ENCODE results near the gene ROS1.

The ROS1 gene

GRCh38 chr6:117399924-117400323 is 25.8 kb downstream of the ROS1 start:
- no peaks in the 10 kb centered on the region for H3K79me1 ChIP-seq (replicated peaks; ENCODE audit: low read length, poor library complexity, severe bottlenecking)

GRCh38 chr6:117399126-117399525 is 26.6 kb downstream of the ROS1 start:
- Histone ChIP-seq H2BK120ac (ENCODE audit: low read depth, low read length) (no peak overlapping the region), H3K4me2 (ENCODE audit: low read length, poor library complexity, severe bottlenecking) (no peak overlapping the region), H3K14ac (ENCODE audit: low read length in 2 of 2) (no peak overlapping the region), H3K9ac (ENCODE audit: low read length) (no peak overlapping the region), H4K8ac (ENCODE audit: low read length) (no peak overlapping the region), H2BK5ac (ENCODE audit: low read depth, low read length, poor library complexity, severe bottlenecking) (no peak overlapping the region), H3K79me1 (replicated peaks; ENCODE audit: low read length, poor library complexity, severe bottlenecking) (no peaks in the 10 kb centered on the region), H3K18ac (ENCODE audit: low read depth in 1 of 2, low read length in 2 of 2) (no peak overlapping the region), H2BK12ac (ENCODE audit: low read length in 2 of 2) (no peak overlapping the region), H3K23ac (ENCODE audit: low read length in 2 of 2) (no peak overlapping the region), H4K91ac (ENCODE audit: low read length) (no peak overlapping the region), H3K27me3 (ENCODE audit: control insufficient read depth in 1 of 2, insufficient read depth in 1 of 2, low read length in 2 of 2) (no peaks in the 10 kb centered on the region), H2AFZ (ENCODE audit: low read depth, low read length) (no peak overlapping the region), H2AK5ac (ENCODE audit: low read length, severe bottlenecking) (no peak overlapping the region), H2BK15ac (ENCODE audit: low read depth, poor library complexity, severe bottlenecking) (no peak overlapping the region), H3K4me3 (ENCODE audit: insufficient read depth in 1 of 2, low read depth in 1 of 2, low read length in 2 of 2) (no peak overlapping the region), H3K9me3 (ENCODE audit: control insufficient read depth, low read length) (no peaks in the 10 kb centered on the region), H3K4me1 (ENCODE audit: control insufficient read depth, insufficient read depth, low read depth, low read length) (no peaks in the 10 kb centered on the region), H3K36me3 (ENCODE audit: control insufficient read depth in 1 of 2, insufficient read depth in 2 of 2, low read depth in 1 of 2, low read length in 2 of 2) (no peaks in the 10 kb centered on the region), H3K27ac (ENCODE audit: low read length, poor library complexity, severe bottlenecking) (no peak overlapping the region), H3K4ac (ENCODE audit: low read depth in 1 of 2, low read length in 2 of 2) (no peak overlapping the region)
- 95% methylated on average over 5 of the region's 5 CpGs for WGBS
- no peak for DNase-seq

More at GRCh38 chr6:117399924-117400323, 25.8 kb downstream of the ROS1 start:
- H4K8ac ChIP-seq (ENCODE audit: low read length) = no peak overlapping the region
- H2AFZ ChIP-seq (ENCODE audit: low read depth, low read length) = no peak overlapping the region
- no peak overlapping the region for H3K9ac ChIP-seq (ENCODE audit: low read length)
- H3K23ac ChIP-seq (ENCODE audit: low read length in 2 of 2) = no peak overlapping the region
- no peak overlapping the region for H2BK5ac ChIP-seq (ENCODE audit: low read depth, low read length, poor library complexity, severe bottlenecking)
- no CpG with 5 or more reads among the region's 1 CpG for WGBS
- no peak overlapping the region for H3K4me3 ChIP-seq (ENCODE audit: insufficient read depth in 1 of 2, low read depth in 1 of 2, low read length in 2 of 2)
- H2BK120ac ChIP-seq (ENCODE audit: low read depth, low read length) = no peak overlapping the region
- H3K4me1 ChIP-seq (ENCODE audit: control insufficient read depth, insufficient read depth, low read depth, low read length) = no peaks in the 10 kb centered on the region
- H3K36me3 ChIP-seq (ENCODE audit: control insufficient read depth in 1 of 2, insufficient read depth in 2 of 2, low read depth in 1 of 2, low read length in 2 of 2) = no peaks in the 10 kb centered on the region
- H4K91ac ChIP-seq (ENCODE audit: low read length) = no peak overlapping the region
- H3K4ac ChIP-seq (ENCODE audit: low read depth in 1 of 2, low read length in 2 of 2) = no peak overlapping the region
- no peak overlapping the region for H2AK5ac ChIP-seq (ENCODE audit: low read length, severe bottlenecking)
- H3K18ac ChIP-seq (ENCODE audit: low read depth in 1 of 2, low read length in 2 of 2) = no peak overlapping the region
- no peak overlapping the region for H2BK15ac ChIP-seq (ENCODE audit: low read depth, poor library complexity, severe bottlenecking)
- no peak overlapping the region for H3K4me2 ChIP-seq (ENCODE audit: low read length, poor library complexity, severe bottlenecking)
- H2BK12ac ChIP-seq (ENCODE audit: low read length in 2 of 2) = no peak overlapping the region
- no peak overlapping the region for H3K14ac ChIP-seq (ENCODE audit: low read length in 2 of 2)
- peak; percentile 13 for DNase-seq
- no peaks in the 10 kb centered on the region for H3K27me3 ChIP-seq (ENCODE audit: control insufficient read depth in 1 of 2, insufficient read depth in 1 of 2, low read length in 2 of 2)
- H3K27ac ChIP-seq (ENCODE audit: low read length, poor library complexity, severe bottlenecking) = no peak overlapping the region
- no peaks in the 10 kb centered on the region for H3K9me3 ChIP-seq (ENCODE audit: control insufficient read depth, low read length)

- no peak overlapping the region for H3K18ac ChIP-seq (ENCODE audit: low read depth in 1 of 2, low read length in 2 of 2)
- H2BK120ac ChIP-seq (ENCODE audit: low read depth, low read length) = no peak overlapping the region
- DNase-seq = peak; percentile 3
- H3K4me2 ChIP-seq (ENCODE audit: low read length, poor library complexity, severe bottlenecking) = no peak overlapping the region
- H3K79me1 ChIP-seq (replicated peaks; ENCODE audit: low read length, poor library complexity, severe bottlenecking) = no peaks in the 10 kb centered on the region
- no peaks in the 10 kb centered on the region for H3K27me3 ChIP-seq (ENCODE audit: control insufficient read depth in 1 of 2, insufficient read depth in 1 of 2, low read length in 2 of 2)
- no peak overlapping the region for H2AK5ac ChIP-seq (ENCODE audit: low read length, severe bottlenecking)
- no peaks in the 10 kb centered on the region for H3K4me1 ChIP-seq (ENCODE audit: control insufficient read depth, insufficient read depth, low read depth, low read length)
- H2BK5ac ChIP-seq (ENCODE audit: low read depth, low read length, poor library complexity, severe bottlenecking) = no peak overlapping the region
- H4K91ac ChIP-seq (ENCODE audit: low read length) = no peak overlapping the region
- peak overlapping the region in 1 of 2 experiments; percentile 11 for H2BK12ac ChIP-seq (ENCODE audit: low read length in 2 of 2)
- H3K4ac ChIP-seq (ENCODE audit: low read depth in 1 of 2, low read length in 2 of 2) = no peak overlapping the region
- no peak overlapping the region for H3K9ac ChIP-seq (ENCODE audit: low read length)
- H4K8ac ChIP-seq (ENCODE audit: low read length) = no peak overlapping the region
- H3K14ac ChIP-seq (ENCODE audit: low read length in 2 of 2) = no peak overlapping the region
- no peaks in the 10 kb centered on the region for H3K9me3 ChIP-seq (ENCODE audit: control insufficient read depth, low read length)
- H2BK15ac ChIP-seq (ENCODE audit: low read depth, poor library complexity, severe bottlenecking) = no peak overlapping the region
- no peak overlapping the region for H3K27ac ChIP-seq (ENCODE audit: low read length, poor library complexity, severe bottlenecking)
- H2AFZ ChIP-seq (ENCODE audit: low read depth, low read length) = no peak overlapping the region
- 68% methylated on average over 2 of the region's 3 CpGs for WGBS
- no peak overlapping the region for H3K4me3 ChIP-seq (ENCODE audit: insufficient read depth in 1 of 2, low read depth in 1 of 2, low read length in 2 of 2)
- no peaks in the 10 kb centered on the region for H3K36me3 ChIP-seq (ENCODE audit: control insufficient read depth in 1 of 2, insufficient read depth in 2 of 2, low read depth in 1 of 2, low read length in 2 of 2)
- no peak overlapping the region for H3K23ac ChIP-seq (ENCODE audit: low read length in 2 of 2)
These were observed 28.1 kb downstream of the ROS1 start for GRCh38 chr6:117397536-117398227.

DNA sequence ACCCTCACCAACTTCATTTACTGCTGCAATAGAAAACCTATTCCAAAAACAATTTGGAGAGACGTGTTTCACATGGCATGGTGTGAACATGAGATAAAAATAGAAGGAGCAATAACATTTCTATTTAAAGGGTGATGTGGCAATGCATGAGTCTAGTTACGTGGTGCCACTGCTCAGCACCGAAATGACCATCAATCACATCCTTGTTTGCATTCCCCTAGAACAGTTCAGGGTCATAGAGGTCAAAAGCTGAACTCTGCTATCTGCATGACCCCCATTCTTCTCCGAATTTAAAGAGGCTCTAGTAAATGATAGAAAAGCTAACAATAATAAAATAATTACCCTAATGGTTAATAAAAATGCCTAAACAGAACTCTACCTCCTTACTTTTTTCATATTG is 29.5 kb downstream of the ROS1 start:
- H3K79me1 ChIP-seq (replicated peaks; ENCODE audit: low read length, poor library complexity, severe bottlenecking) = no peaks in the 10 kb centered on the region
- H2BK15ac ChIP-seq (ENCODE audit: low read depth, poor library complexity, severe bottlenecking) = no peak overlapping the region
- no peak overlapping the region for H3K4me3 ChIP-seq (ENCODE audit: insufficient read depth in 1 of 2, low read depth in 1 of 2, low read length in 2 of 2)
- no peak overlapping the region for H3K4me2 ChIP-seq (ENCODE audit: low read length, poor library complexity, severe bottlenecking)
- no peak overlapping the region for H3K18ac ChIP-seq (ENCODE audit: low read depth in 1 of 2, low read length in 2 of 2)
- H3K9ac ChIP-seq (ENCODE audit: low read length) = no peak overlapping the region
- H4K91ac ChIP-seq (ENCODE audit: low read length) = no peak overlapping the region
- no peaks in the 10 kb centered on the region for H3K27me3 ChIP-seq (ENCODE audit: control insufficient read depth in 1 of 2, insufficient read depth in 1 of 2, low read length in 2 of 2)
- no peak overlapping the region for H3K14ac ChIP-seq (ENCODE audit: low read length in 2 of 2)
- H2BK12ac ChIP-seq (ENCODE audit: low read length in 2 of 2) = no peak overlapping the region
- H3K4me1 ChIP-seq (ENCODE audit: control insufficient read depth, insufficient read depth, low read depth, low read length) = no peaks in the 10 kb centered on the region
- H2AFZ ChIP-seq (ENCODE audit: low read depth, low read length) = no peak overlapping the region
- no peak overlapping the region for H3K4ac ChIP-seq (ENCODE audit: low read depth in 1 of 2, low read length in 2 of 2)
- H2BK5ac ChIP-seq (ENCODE audit: low read depth, low read length, poor library complexity, severe bottlenecking) = no peak overlapping the region
- 55% methylated on average over 3 of the region's 4 CpGs for WGBS
- no peak overlapping the region for H3K23ac ChIP-seq (ENCODE audit: low read length in 2 of 2)
- no peaks in the 10 kb centered on the region for H3K36me3 ChIP-seq (ENCODE audit: control insufficient read depth in 1 of 2, insufficient read depth in 2 of 2, low read depth in 1 of 2, low read length in 2 of 2)
- no peak for DNase-seq
- H3K27ac ChIP-seq (ENCODE audit: low read length, poor library complexity, severe bottlenecking) = no peak overlapping the region
- H2AK5ac ChIP-seq (ENCODE audit: low read length, severe bottlenecking) = no peak overlapping the region
- no peak overlapping the region for H2BK120ac ChIP-seq (ENCODE audit: low read depth, low read length)
- no peak overlapping the region for H4K8ac ChIP-seq (ENCODE audit: low read length)
- no peaks in the 10 kb centered on the region for H3K9me3 ChIP-seq (ENCODE audit: control insufficient read depth, low read length)
